ENCODE measurements around the gene STN1.

DNA sequence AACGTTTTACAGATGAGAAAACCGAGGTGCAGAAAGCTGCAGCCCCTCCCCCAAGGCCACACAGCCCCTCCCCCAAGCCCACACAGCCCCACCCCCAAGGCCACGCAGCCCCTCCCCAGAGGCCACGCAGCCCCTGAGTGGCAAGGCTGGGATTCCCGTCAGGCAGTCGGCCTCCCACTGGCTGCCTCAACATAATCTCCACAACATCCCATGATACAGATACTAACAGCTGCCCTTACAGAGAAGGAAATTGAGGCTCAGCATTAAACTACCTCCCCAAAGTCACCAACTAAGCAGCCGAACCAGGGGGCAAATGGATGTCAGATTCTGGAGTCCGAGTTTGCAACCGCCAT lies 78.5 kb downstream of the STN1 start:
- TF ChIP-seq, protein P1, sequence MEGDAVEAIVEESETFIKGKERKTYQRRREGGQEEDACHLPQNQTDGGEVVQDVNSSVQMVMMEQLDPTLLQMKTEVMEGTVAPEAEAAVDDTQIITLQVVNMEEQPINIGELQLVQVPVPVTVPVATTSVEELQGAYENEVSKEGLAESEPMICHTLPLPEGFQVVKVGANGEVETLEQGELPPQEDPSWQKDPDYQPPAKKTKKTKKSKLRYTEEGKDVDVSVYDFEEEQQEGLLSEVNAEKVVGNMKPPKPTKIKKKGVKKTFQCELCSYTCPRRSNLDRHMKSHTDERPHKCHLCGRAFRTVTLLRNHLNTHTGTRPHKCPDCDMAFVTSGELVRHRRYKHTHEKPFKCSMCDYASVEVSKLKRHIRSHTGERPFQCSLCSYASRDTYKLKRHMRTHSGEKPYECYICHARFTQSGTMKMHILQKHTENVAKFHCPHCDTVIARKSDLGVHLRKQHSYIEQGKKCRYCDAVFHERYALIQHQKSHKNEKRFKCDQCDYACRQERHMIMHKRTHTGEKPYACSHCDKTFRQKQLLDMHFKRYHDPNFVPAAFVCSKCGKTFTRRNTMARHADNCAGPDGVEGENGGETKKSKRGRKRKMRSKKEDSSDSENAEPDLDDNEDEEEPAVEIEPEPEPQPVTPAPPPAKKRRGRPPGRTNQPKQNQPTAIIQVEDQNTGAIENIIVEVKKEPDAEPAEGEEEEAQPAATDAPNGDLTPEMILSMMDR (IDR thresholded peaks at IDR 0.05) = no peak
- no peak for TF ChIP-seq POLR2A (IDR thresholded peaks at IDR 0.05)
